Lung (tissue), 12 donors: ENCODE data around the gene JAM3. TPM values are rescaled to one million over a fixed set of nuclear protein-coding genes. Genes with fewer than 3 reads are reported as not detected.
A peak's percentile ranks its signal among the peaks of the same experiment; 100 is the strongest.

Experiments used
- ATAC-seq: fragments of 200-7000 bp; cut with Tn5 transposase; one replicate; pipeline ENCODE4 v1.9.1; 2020; ENCODE audit warnings: moderate number of reproducible peaks; ENCODE audit not compliant: insufficient read depth, low FRiP score
- DNase-seq, 3 donors: peaks; one replicate each; pipeline ENCODE4 v3.0.0-alpha.2; 2013 to 2017
- H3K27ac ChIP-seq, 2 donors: one replicate each; pipeline ENCODE4 v1.5.1; 2013; ENCODE audit warnings: mild to moderate bottlenecking in 2 of 2, moderate library complexity in 2 of 2, control low read depth in 1 of 2, inconsistent platforms in 1 of 2, low read depth in 1 of 2, low read length in 1 of 2
- H3K27me3 ChIP-seq, 3 donors: one replicate each; pipeline ENCODE4 v1.5.1; 2013; ENCODE audit warnings: low read length in 2 of 3; ENCODE audit not compliant: control insufficient read depth in 3 of 3, insufficient read depth in 3 of 3
- H3K36me3 ChIP-seq, 4 donors: one replicate each; pipeline ENCODE4 v1.5.1; 2013; ENCODE audit warnings: low read length in 4 of 4, mild to moderate bottlenecking in 1 of 4, moderate library complexity in 1 of 4; ENCODE audit not compliant: control insufficient read depth in 4 of 4, insufficient read depth in 4 of 4
- H3K4me1 ChIP-seq, 5 donors: one replicate each; pipeline ENCODE4 v1.5.1; 2013; ENCODE audit warnings: low read length in 5 of 5, mild to moderate bottlenecking in 2 of 5, moderate library complexity in 1 of 5; ENCODE audit not compliant: control insufficient read depth in 5 of 5, insufficient read depth in 5 of 5
- H3K4me3 ChIP-seq: one replicate; pipeline ENCODE4 v1.5.1; 2013; ENCODE audit warnings: mild to moderate bottlenecking, control low read depth, moderate library complexity
- H3K9ac ChIP-seq, 2 donors: one replicate each; pipeline ENCODE4 v1.5.1; 2013; ENCODE audit warnings: low read length in 2 of 2, control low read depth in 1 of 2; ENCODE audit not compliant: insufficient read depth in 1 of 2
- H3K9me3 ChIP-seq, 4 donors: one replicate each; pipeline ENCODE4 v1.5.1; 2013; ENCODE audit warnings: low read length in 3 of 4, mild to moderate bottlenecking in 1 of 4, moderate library complexity in 1 of 4; ENCODE audit not compliant: control insufficient read depth in 4 of 4, insufficient read depth in 3 of 4
- WGBS, 2 donors: extraction: QIAGEN DNeasy Blood & Tissue Kit; methylation state at CpG; one replicate each; pipeline ENCODE4 v1.1.7; 2013; 5-methylcytosine and 5-hydroxymethylcytosine counted together
- polyA plus RNA-seq, 2 donors: library from polyadenylated mRNA; stranded (reverse); fragments of 200-250 nt; gene quantifications; one replicate each; pipeline ENCODE4 v1.2.1, GENCODE V29; 2013
- total RNA-seq, 2 donors: library from RNA; depleted of rRNA in 1 of 2; stranded (reverse); fragments of >200 nt in 1 of 2; gene quantifications; one replicate each; pipeline ENCODE4 v1.2.1, GENCODE V29; 2014 to 2021
- TF ChIP-seq, protein P1 (sequence below): IDR thresholded peaks from 2 replicates; pipeline ENCODE4 v1.5.1; 2012; ENCODE audit warnings: mild to moderate bottlenecking; ENCODE audit errors: control extremely low read depth, extremely low read depth
- donor health status: control.
- donor health status: control.
- donor health status: Bipolar disorder and iron deficiency.
- donor health status: healthy.
- donor health status: DM: yes; HTN: yes; CAD: no.

JAM3 gene
- total and polyA plus RNA-seq, 4 donors: 10.3 to 72.2 (median 23.6) TPM

DNA sequence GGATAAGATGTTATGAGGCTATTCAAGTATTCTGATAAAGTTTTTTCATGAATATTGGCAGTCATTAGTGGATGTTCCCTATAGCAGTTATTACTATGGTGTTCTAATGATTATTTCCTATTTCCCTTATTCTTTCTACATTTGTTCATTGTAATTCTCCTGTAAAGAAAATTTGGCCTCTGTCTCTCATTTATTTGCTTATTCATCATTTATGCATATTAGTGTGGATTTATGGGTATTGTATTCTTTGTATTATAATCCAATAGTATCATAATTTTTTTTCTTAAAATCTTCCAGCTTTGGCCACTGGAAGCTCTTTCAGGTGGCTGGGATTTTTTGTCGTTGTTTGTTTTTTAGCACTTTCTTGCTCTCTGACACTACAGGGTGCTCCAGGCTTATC, 47.3 kb downstream of the JAM3 start:
- ATAC-seq: no peak
- Histone ChIP-seq H3K27me3 (no peaks in the 10 kb centered on the region), H3K36me3 (no peaks in the 10 kb centered on the region), H3K27ac (no peak overlapping the region), H3K9ac (no peak overlapping the region), H3K4me1 (peaks cover 0 to 19% (median 5%) of the 10 kb centered on the region in 5 donors), H3K9me3 (no peaks in the 10 kb centered on the region), H3K4me3 (no peak overlapping the region)
- no peak for DNase-seq
- 88 to 91% methylated on average over 1 of the region's 1 CpG for WGBS, 2 donors
- TF ChIP-seq, protein P1, sequence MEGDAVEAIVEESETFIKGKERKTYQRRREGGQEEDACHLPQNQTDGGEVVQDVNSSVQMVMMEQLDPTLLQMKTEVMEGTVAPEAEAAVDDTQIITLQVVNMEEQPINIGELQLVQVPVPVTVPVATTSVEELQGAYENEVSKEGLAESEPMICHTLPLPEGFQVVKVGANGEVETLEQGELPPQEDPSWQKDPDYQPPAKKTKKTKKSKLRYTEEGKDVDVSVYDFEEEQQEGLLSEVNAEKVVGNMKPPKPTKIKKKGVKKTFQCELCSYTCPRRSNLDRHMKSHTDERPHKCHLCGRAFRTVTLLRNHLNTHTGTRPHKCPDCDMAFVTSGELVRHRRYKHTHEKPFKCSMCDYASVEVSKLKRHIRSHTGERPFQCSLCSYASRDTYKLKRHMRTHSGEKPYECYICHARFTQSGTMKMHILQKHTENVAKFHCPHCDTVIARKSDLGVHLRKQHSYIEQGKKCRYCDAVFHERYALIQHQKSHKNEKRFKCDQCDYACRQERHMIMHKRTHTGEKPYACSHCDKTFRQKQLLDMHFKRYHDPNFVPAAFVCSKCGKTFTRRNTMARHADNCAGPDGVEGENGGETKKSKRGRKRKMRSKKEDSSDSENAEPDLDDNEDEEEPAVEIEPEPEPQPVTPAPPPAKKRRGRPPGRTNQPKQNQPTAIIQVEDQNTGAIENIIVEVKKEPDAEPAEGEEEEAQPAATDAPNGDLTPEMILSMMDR: no peak

GRCh38 chr11:134118006-134118405, 49.1 kb downstream of the JAM3 start:
- H3K27ac ChIP-seq: no peak overlapping the region

DNA sequence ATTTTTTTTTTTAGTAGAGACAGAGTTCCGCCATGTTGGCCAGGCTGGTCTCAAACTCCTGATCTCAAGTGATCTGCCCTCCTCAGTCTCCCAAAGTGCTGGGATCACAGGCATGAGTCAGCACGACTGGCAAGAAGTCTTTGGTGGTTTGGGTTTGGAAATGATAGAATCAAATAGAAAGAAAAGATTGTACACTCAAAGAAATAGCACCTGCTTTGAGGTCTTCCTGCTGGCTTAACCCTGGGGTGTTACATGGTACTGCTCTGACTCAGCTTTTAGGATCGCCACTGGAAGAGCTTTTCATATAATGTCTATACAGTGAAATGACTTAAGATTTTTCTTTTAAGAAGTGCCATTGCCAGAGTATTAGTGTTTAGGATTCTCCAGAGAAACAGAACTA, 50.2 kb downstream of the JAM3 start:
- Histone ChIP-seq H3K36me3 (no peaks in the 10 kb centered on the region), H3K9me3 (no peaks in the 10 kb centered on the region), H3K4me3 (no peak overlapping the region), H3K27ac (no peak overlapping the region), H3K9ac (no peak overlapping the region), H3K4me1 (peaks cover 4 to 30% (median 12%) of the 10 kb centered on the region in 5 donors), H3K27me3 (peaks cover 0 to 5% (median 2%) of the 10 kb centered on the region in 3 donors)
- DNase-seq (no peak), ATAC-seq (no peak)
- TF ChIP-seq, protein P1: no peak
- 80 to 82% methylated on average over 3 of the region's 3 CpGs for WGBS, 2 donors

More at GRCh38 chr11:134118006-134118405, 49.1 kb downstream of the JAM3 start:
- Histone ChIP-seq H3K36me3 (no peaks in the 10 kb centered on the region), H3K27me3 (no peaks in the 10 kb centered on the region), H3K9me3 (no peaks in the 10 kb centered on the region), H3K9ac (no peak overlapping the region), H3K4me3 (no peak overlapping the region), H3K4me1 (peaks cover 0 to 30% (median 12%) of the 10 kb centered on the region in 5 donors)
- ATAC-seq (no peak), DNase-seq (no peak)
- TF ChIP-seq, protein P1: no peak

- peaks cover 0 to 9% (median 2%) of the 10 kb centered on the region in 3 donors for H3K27me3 ChIP-seq
- ATAC-seq (peak; percentile 37), DNase-seq (peak; percentile 76 to 97 (median 93))
- peak overlapping the region in 1 of 2 donors; percentile 69 for H3K9ac ChIP-seq
- TF ChIP-seq, protein P1: no peak
- H3K9me3 ChIP-seq: peaks cover 0 to 2% (median 0%) of the 10 kb centered on the region in 4 donors
- no peaks in the 10 kb centered on the region for H3K36me3 ChIP-seq
- WGBS, 2 donors: 50 to 73% methylated on average over 13 of the region's 13 CpGs
- H3K4me3 ChIP-seq: no peak overlapping the region
- H3K27ac ChIP-seq: peak overlapping the region; percentile 60 to 84
- H3K4me1 ChIP-seq: peaks cover 4 to 38% (median 12%) of the 10 kb centered on the region in 5 donors
Measured at GRCh38 chr11:134120143-134120850, 51.4 kb downstream of the JAM3 start.
